Stomach (tissue), 9 donors: ENCODE data around the gene MRPL50. TPM values are rescaled to one million over a fixed set of nuclear protein-coding genes. Genes with fewer than 3 reads are reported as not detected.

Source experiments
- DNase-seq, 2 donors: peaks; one replicate each; pipeline versions ENCODE4 v3.0.0 to v3.0.0-alpha.2; 2013 to 2019
- H3K27ac ChIP-seq, 5 donors: fragments of 200-600 bp in 4 of 5; sonication (generic) in 4 of 5; one replicate each; pipeline ENCODE4 v1.5.1; 2013 to 2019; ENCODE audit warnings: mild to moderate bottlenecking in 1 of 5, moderate library complexity in 1 of 5
- H3K27me3 ChIP-seq, 3 donors: fragments of 200-600 bp; sonication (generic); one replicate each; pipeline ENCODE4 v1.5.1; 2017 to 2019; ENCODE audit warnings: mixed run types in 1 of 3
- H3K36me3 ChIP-seq, 4 donors: fragments of 200-600 bp; sonication (generic); 1 replicate in 3 of 4; 2 replicates in 1 of 4; pipeline ENCODE4 v1.5.1; 2016 to 2019
- H3K4me1 ChIP-seq, 4 donors: fragments of 200-600 bp; sonication (generic); one replicate each; pipeline ENCODE4 v1.5.1; 2016 to 2019
- H3K4me3 ChIP-seq, 4 donors: fragments of 200-600 bp; sonication (generic) in 3 of 4; one replicate each; pipeline ENCODE4 v1.5.1; 2016 to 2019; ENCODE audit warnings: mild to moderate bottlenecking in 1 of 4
- H3K9me3 ChIP-seq, 4 donors: fragments of 200-600 bp; sonication (generic); one replicate each; pipeline ENCODE4 v1.5.1; 2016 to 2019
- EP300 ChIP-seq: sonication (generic); formaldehyde crosslinking; IDR thresholded peaks from one replicate; pipeline ENCODE4 v1.6.1; 2017; ENCODE audit warnings: antibody characterized with exemption
- POLR2A ChIP-seq, 4 donors: fragments of 450-650 bp; IDR thresholded peaks; one replicate each; pipeline ENCODE4 v1.6.1; 2016; ENCODE audit warnings: antibody characterized with exemption in 4 of 4, control low read depth in 2 of 4, mild to moderate bottlenecking in 1 of 4, moderate library complexity in 1 of 4
- POLR2AphosphoS5 ChIP-seq, 3 donors: sonication (generic); formaldehyde crosslinking; IDR thresholded peaks; one replicate each; pipeline ENCODE4 v1.6.1; 2016; ENCODE audit warnings: antibody characterized with exemption in 3 of 3
- WGBS, 5 donors: extraction: QIAGEN DNeasy Blood & Tissue Kit in 3 of 5; methylation state at CpG; one replicate each; pipeline versions ENCODE4 v1.1.5 to v1.1.7; 2013 to 2018; 5-methylcytosine and 5-hydroxymethylcytosine counted together
- intact Hi-C: fragments of 100-400 bp; cut with DNase I; formaldehyde crosslinking; loops from one replicate; pipeline ENCODE4 v1.15.1; 2023; ENCODE audit warnings: low total_unique reads
- polyA plus RNA-seq, 3 donors: library from polyadenylated mRNA; stranded (reverse); fragments of 200-250 nt; gene quantifications; one replicate each; pipeline ENCODE4 v1.2.3, GENCODE V29; 2013
- total RNA-seq, 5 donors: library from RNA; depleted of rRNA; stranded (reverse); fragments of >200 nt; gene quantifications; one replicate each; pipeline versions ENCODE4 v1.1.0 to v1.2.3, GENCODE V29; 2014 to 2016
- TF ChIP-seq, protein P1 (sequence below), 7 experiments: fragments of 450-650 bp in 4 of 7; fragments of 200-600 bp in 3 of 7; sonication (generic) in 3 of 7; IDR thresholded peaks; one replicate each; pipeline ENCODE4 v1.5.1; 2016 to 2019; ENCODE audit warnings: antibody characterized with exemption in 7 of 7, control low read depth in 2 of 7, mild to moderate bottlenecking in 1 of 7
- donor health status: healthy with polysubstance abuse.
- donor health status: Bipolar disorder and iron deficiency.
- donor health status: healthy.

Gene MRPL50
- total and polyA plus RNA-seq, 8 donors = 0.87 to 46.1 (median 12.0) TPM

GRCh38 chr9:101427358-101427757 lies 28.9 kb upstream of the MRPL50 start:
- no peaks in the 10 kb centered on the region for H3K9me3 ChIP-seq
- no peaks in the 10 kb centered on the region for H3K4me1 ChIP-seq
- 92 to 98% (median 94%) methylated on average over 8 of the region's 8 CpGs for WGBS, 5 donors
- intact Hi-C loops = no loop called here
- no peaks in the 10 kb centered on the region for H3K36me3 ChIP-seq
- H3K27ac ChIP-seq = no peak overlapping the region
- no peak for DNase-seq
- no peak overlapping the region for H3K4me3 ChIP-seq
- H3K27me3 ChIP-seq = no peaks in the 10 kb centered on the region
- TF ChIP-seq EP300 (no peak), POLR2AphosphoS5 (IDR thresholded peaks at IDR 0.05) (no peak), POLR2A (IDR thresholded peaks at IDR 0.05) (no peak)
- TF ChIP-seq, protein P1, sequence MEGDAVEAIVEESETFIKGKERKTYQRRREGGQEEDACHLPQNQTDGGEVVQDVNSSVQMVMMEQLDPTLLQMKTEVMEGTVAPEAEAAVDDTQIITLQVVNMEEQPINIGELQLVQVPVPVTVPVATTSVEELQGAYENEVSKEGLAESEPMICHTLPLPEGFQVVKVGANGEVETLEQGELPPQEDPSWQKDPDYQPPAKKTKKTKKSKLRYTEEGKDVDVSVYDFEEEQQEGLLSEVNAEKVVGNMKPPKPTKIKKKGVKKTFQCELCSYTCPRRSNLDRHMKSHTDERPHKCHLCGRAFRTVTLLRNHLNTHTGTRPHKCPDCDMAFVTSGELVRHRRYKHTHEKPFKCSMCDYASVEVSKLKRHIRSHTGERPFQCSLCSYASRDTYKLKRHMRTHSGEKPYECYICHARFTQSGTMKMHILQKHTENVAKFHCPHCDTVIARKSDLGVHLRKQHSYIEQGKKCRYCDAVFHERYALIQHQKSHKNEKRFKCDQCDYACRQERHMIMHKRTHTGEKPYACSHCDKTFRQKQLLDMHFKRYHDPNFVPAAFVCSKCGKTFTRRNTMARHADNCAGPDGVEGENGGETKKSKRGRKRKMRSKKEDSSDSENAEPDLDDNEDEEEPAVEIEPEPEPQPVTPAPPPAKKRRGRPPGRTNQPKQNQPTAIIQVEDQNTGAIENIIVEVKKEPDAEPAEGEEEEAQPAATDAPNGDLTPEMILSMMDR (IDR thresholded peaks at IDR 0.05) = no peak

- peaks cover 0 to 21% (median 0%) of the 10 kb centered on the region in 4 donors for H3K36me3 ChIP-seq
- peaks cover 0 to 34% (median 4%) of the 10 kb centered on the region in 4 donors for H3K9me3 ChIP-seq
- WGBS, 5 donors = 36 to 55% (median 49%) methylated on average over 5 of the region's 5 CpGs
- H3K27ac ChIP-seq = no peak overlapping the region
- intact Hi-C loops = no loop called here
- DNase-seq = peak; percentile 25 to 76
- H3K4me3 ChIP-seq = no peak overlapping the region
- no peak for TF ChIP-seq POLR2A (IDR thresholded peaks at IDR 0.05)
- no peak for TF ChIP-seq EP300
- no peak for TF ChIP-seq POLR2AphosphoS5 (IDR thresholded peaks at IDR 0.05)
- TF ChIP-seq, protein P1 (IDR thresholded peaks at IDR 0.05) = no peak
- peaks cover 0 to 6% (median 0%) of the 10 kb centered on the region in 4 donors for H3K4me1 ChIP-seq
- no peaks in the 10 kb centered on the region for H3K27me3 ChIP-seq
Measured at GRCh38 chr9:101421653-101422065, 23.2 kb upstream of the MRPL50 start.

GRCh38 chr9:101419863-101420262 lies 21.4 kb upstream of the MRPL50 start:
- intact Hi-C loops = no loop called here
- no peaks in the 10 kb centered on the region for H3K27me3 ChIP-seq
- H3K9me3 ChIP-seq = peaks cover 0 to 46% (median 15%) of the 10 kb centered on the region in 4 donors
- DNase-seq = no peak
- WGBS, 5 donors = 83 to 89% (median 86%) methylated on average over 2 of the region's 2 CpGs
- no peak overlapping the region for H3K27ac ChIP-seq
- H3K4me1 ChIP-seq = peaks cover 0 to 6% (median 0%) of the 10 kb centered on the region in 4 donors
- H3K4me3 ChIP-seq = no peak overlapping the region
- H3K36me3 ChIP-seq = peaks cover 0 to 30% (median 0%) of the 10 kb centered on the region in 4 donors
- TF ChIP-seq EP300 (no peak), POLR2AphosphoS5 (IDR thresholded peaks at IDR 0.05) (no peak), POLR2A (IDR thresholded peaks at IDR 0.05) (no peak)
- TF ChIP-seq, protein P1 (IDR thresholded peaks at IDR 0.05) = no peak

- Histone ChIP-seq H3K27ac (no peak overlapping the region), H3K36me3 (peaks cover 0 to 36% (median 0%) of the 10 kb centered on the region in 4 donors), H3K4me3 (no peak overlapping the region), H3K27me3 (no peaks in the 10 kb centered on the region), H3K4me1 (peaks cover 0 to 6% (median 0%) of the 10 kb centered on the region in 4 donors), H3K9me3 (peaks cover 0 to 57% (median 20%) of the 10 kb centered on the region in 4 donors)
- DNase-seq = no peak
- WGBS, 5 donors = 72 to 85% (median 80%) methylated on average over 7 of the region's 7 CpGs
- intact Hi-C loops = no loop called here
- no peak for TF ChIP-seq EP300
- TF ChIP-seq POLR2AphosphoS5 (IDR thresholded peaks at IDR 0.05) = no peak
- TF ChIP-seq, protein P1 (IDR thresholded peaks at IDR 0.05) = no peak
- TF ChIP-seq POLR2A (IDR thresholded peaks at IDR 0.05) = no peak
Measured at GRCh38 chr9:101418518-101419430, 20.4 kb upstream of the MRPL50 start.
